ENCODE data around the gene CNPY4. TPM values are rescaled to one million over a fixed set of nuclear protein-coding genes. Genes with fewer than 3 reads are reported as not detected.

CNPY4 gene
- total and polyA plus RNA-seq, 9 donors = 11.7 to 42.8 (median 24.9) TPM

GRCh38 chr7:100173806-100174495 is 54.5 kb downstream of the CNPY4 start:
- H3K4me3 ChIP-seq = no peak overlapping the region

DNA sequence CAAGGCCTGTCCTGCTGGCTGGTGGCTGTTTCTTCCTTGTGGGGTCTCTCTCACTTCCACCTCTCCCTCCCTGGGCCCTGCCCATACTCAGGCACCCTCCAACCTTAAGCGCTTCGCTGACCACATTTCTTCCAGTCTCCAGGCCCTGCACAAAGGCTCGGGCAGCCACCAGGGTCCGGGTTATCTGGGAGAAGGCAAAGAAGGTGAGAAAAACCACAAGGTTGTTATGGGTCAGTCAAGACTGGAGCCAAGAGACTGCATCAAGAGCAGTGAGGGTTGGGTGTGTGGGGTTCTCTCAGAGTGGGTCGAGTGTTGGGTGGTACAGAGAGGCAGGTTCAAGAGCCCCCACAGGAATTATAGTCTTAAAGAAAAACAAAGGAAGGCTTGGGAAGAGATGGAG is 55.1 kb downstream of the CNPY4 start:
- H3K4me3 ChIP-seq = no peak overlapping the region
- DNase-seq = no peak
- no peaks in the 10 kb centered on the region for H3K9me3 ChIP-seq
- no peak for TF ChIP-seq EP300 (IDR thresholded peaks at IDR 0.05)
- no peaks in the 10 kb centered on the region for H3K4me1 ChIP-seq (ENCODE audit: insufficient read depth)
- no peak overlapping the region for H3K27ac ChIP-seq
- WGBS, 3 donors = 84 to 92% (median 85%) methylated on average over 5 of the region's 5 CpGs
- H3K36me3 ChIP-seq = no peaks in the 10 kb centered on the region
- H3K27me3 ChIP-seq = no peaks in the 10 kb centered on the region
- intact Hi-C loops (cut with DNase I) = no loop called here

More at GRCh38 chr7:100173806-100174495, 54.5 kb downstream of the CNPY4 start:
- Histone ChIP-seq H3K4me1 (ENCODE audit: insufficient read depth) (no peaks in the 10 kb centered on the region), H3K27ac (no peak overlapping the region), H3K9me3 (no peaks in the 10 kb centered on the region), H3K27me3 (no peaks in the 10 kb centered on the region), H3K36me3 (no peaks in the 10 kb centered on the region)
- intact Hi-C loops (cut with DNase I) = no loop called here
- TF ChIP-seq EP300 (IDR thresholded peaks at IDR 0.05) (no peak), CTCF (IDR thresholded peaks at IDR 0.05) (no peak), POLR2A (IDR thresholded peaks at IDR 0.05) (no peak)
- no peak for DNase-seq
- WGBS, 3 donors = 88 to 90% (median 89%) methylated on average over 11 of the region's 11 CpGs

MicroRNAs within 50 kb of the gene (microRNA counts, 767-probe panel; counts per million panel counts)
- microRNA hsa-miR-106b-5p = 1,810 counts per million, percentile 80 among the panel's probes with 10 or more counts
- microRNA hsa-miR-25-3p = 6,061 counts per million, percentile 97 among the panel's probes with 10 or more counts
- 4,581 counts per million, percentile 92 among the panel's probes with 10 or more counts for microRNA hsa-miR-93-5p

Small RNA genes lying within 50 kb of the gene (microRNA-seq; reads per million reads assigned to microRNA genes)
- gene MIR106B = 322 to 1,113 (median 871) reads per million in 3 donors
- 135 to 661 (median 305) reads per million in 3 donors for gene MIR25
- gene MIR4658 = 0 reads per million in 3 donors
- 285 to 1,086 (median 334) reads per million in 3 donors for gene MIR93

Small RNA genes lying within 50 kb of the gene (small RNA-seq; reads per million reads assigned to genes)
- gene MIR106B (22.6 reads per million, percentile 87 among the genes with 10 or more reads in this experiment), gene MIR25 (618 reads per million, percentile 96 among the genes with 10 or more reads in this experiment), gene MIR93 (24.9 reads per million, percentile 88 among the genes with 10 or more reads in this experiment)

Other genes starting within 250 kb of the CNPY4 start
- under 1 TPM in 1 of 7 donors, not detected in 6; 0.57 TPM for gene OR2AE1, start 242.6 kb upstream of the CNPY4 start, total RNA-seq
- gene OR2AE1, start 242.6 kb upstream of the CNPY4 start, polyA plus RNA-seq = not detected
- 10 to 100 TPM; 31.7 to 58.9 (median 45.1) TPM for gene TRIM4, start 200.1 kb upstream of the CNPY4 start, total RNA-seq
- 10 to 100 TPM; 42.2 to 64.8 TPM for gene TRIM4, start 200.1 kb upstream of the CNPY4 start, polyA plus RNA-seq
- gene GJC3, start 190.0 kb upstream of the CNPY4 start, total RNA-seq = 1 to 10 TPM in 1 of 7 donors, under 1 TPM in 3, not detected in 3; 0.18 to 1.3 (median 0.29) TPM
- under 1 TPM; 0.42 to 0.45 TPM for gene GJC3, start 190.0 kb upstream of the CNPY4 start, polyA plus RNA-seq
- 10 to 100 TPM in 1 of 7 donors, 1 to 10 TPM in 3, under 1 TPM in 3; 0.34 to 21.3 (median 2.3) TPM for gene AZGP1, start 143.6 kb upstream of the CNPY4 start, total RNA-seq
- 1 to 10 TPM; 1.3 to 5.4 TPM for gene AZGP1, start 143.6 kb upstream of the CNPY4 start, polyA plus RNA-seq
- 10 to 100 TPM; 28.8 to 90.7 (median 73.9) TPM for gene ZKSCAN1, start 104.0 kb upstream of the CNPY4 start, total RNA-seq
- gene ZKSCAN1, start 104.0 kb upstream of the CNPY4 start, polyA plus RNA-seq = 10 to 100 TPM; 14.2 to 29.4 TPM
- 10 to 100 TPM in 6 of 7 donors, 1 to 10 TPM in 1; 9.2 to 16.2 (median 13.5) TPM for gene ZSCAN21, start 69.9 kb upstream of the CNPY4 start, total RNA-seq
- 10 to 100 TPM in 1 of 2 donors, 1 to 10 TPM in 1; 9.2 to 11.8 TPM for gene ZSCAN21, start 69.9 kb upstream of the CNPY4 start, polyA plus RNA-seq
- gene ZNF3, start 37.9 kb upstream of the CNPY4 start, total RNA-seq = 10 to 100 TPM; 21.9 to 45.0 (median 38.4) TPM
- 10 to 100 TPM; 28.0 to 41.3 TPM for gene ZNF3, start 37.9 kb upstream of the CNPY4 start, polyA plus RNA-seq
- gene COPS6, start 30.7 kb upstream of the CNPY4 start, total RNA-seq = 100 to 1,000 TPM in 2 of 7 donors, 10 to 100 TPM in 5; 33.6 to 110 (median 98.2) TPM
- 100 to 1,000 TPM in 1 of 2 donors, 10 to 100 TPM in 1; 97.4 to 145 TPM for gene COPS6, start 30.7 kb upstream of the CNPY4 start, polyA plus RNA-seq
- gene MCM7, start 18.2 kb upstream of the CNPY4 start, total RNA-seq = 10 to 100 TPM; 24.4 to 57.6 (median 37.9) TPM
- 10 to 100 TPM; 45.1 to 79.7 TPM for gene MCM7, start 18.2 kb upstream of the CNPY4 start, polyA plus RNA-seq
- 10 to 100 TPM; 10.9 to 20.3 (median 14.2) TPM for gene AP4M1, start 18.0 kb upstream of the CNPY4 start, total RNA-seq
- 10 to 100 TPM; 13.8 to 19.0 TPM for gene AP4M1, start 18.0 kb upstream of the CNPY4 start, polyA plus RNA-seq
- 10 to 100 TPM; 35.9 to 66.1 (median 57.5) TPM for gene TAF6, start 276 bp upstream of the CNPY4 start, total RNA-seq
- 10 to 100 TPM; 43.1 to 52.1 TPM for gene TAF6, start 276 bp upstream of the CNPY4 start, polyA plus RNA-seq
- gene MBLAC1, start 7.3 kb downstream of the CNPY4 start, total RNA-seq = 1 to 10 TPM; 3.4 to 6.7 (median 4.5) TPM
- gene MBLAC1, start 7.3 kb downstream of the CNPY4 start, polyA plus RNA-seq = 1 to 10 TPM in 1 of 2 donors, under 1 TPM in 1; 0.28 to 3.4 TPM
- 100 to 1,000 TPM; 101 to 245 (median 108) TPM for gene LAMTOR4, start 29.3 kb downstream of the CNPY4 start, total RNA-seq
- 100 to 1,000 TPM in 1 of 2 donors, 10 to 100 TPM in 1; 10.3 to 246 TPM for gene LAMTOR4, start 29.3 kb downstream of the CNPY4 start, polyA plus RNA-seq
- 10 to 100 TPM in 5 of 7 donors, 1 to 10 TPM in 2; 6.2 to 27.2 (median 14.8) TPM for gene TRAPPC14, start 39.1 kb downstream of the CNPY4 start, total RNA-seq
- 1 to 10 TPM; 2.8 to 9.1 TPM for gene TRAPPC14, start 39.1 kb downstream of the CNPY4 start, polyA plus RNA-seq
- gene GAL3ST4, start 49.0 kb downstream of the CNPY4 start, total RNA-seq = 10 to 100 TPM in 2 of 7 donors, 1 to 10 TPM in 5; 3.1 to 16.3 (median 7.4) TPM
- gene GAL3ST4, start 49.0 kb downstream of the CNPY4 start, polyA plus RNA-seq = 10 to 100 TPM in 1 of 2 donors, 1 to 10 TPM in 1; 4.3 to 10.6 TPM
- 1 to 10 TPM; 2.0 to 5.6 (median 3.1) TPM for gene GPC2, start 57.7 kb downstream of the CNPY4 start, total RNA-seq
- gene GPC2, start 57.7 kb downstream of the CNPY4 start, polyA plus RNA-seq = 1 to 10 TPM in 1 of 2 donors, under 1 TPM in 1; 0.25 to 2.9 TPM
- 1 to 10 TPM in 4 of 7 donors, under 1 TPM in 3; 0.66 to 2.8 (median 1.7) TPM for gene STAG3, start 58.3 kb downstream of the CNPY4 start, total RNA-seq
- 1 to 10 TPM; 1.9 to 3.2 TPM for gene STAG3, start 58.3 kb downstream of the CNPY4 start, polyA plus RNA-seq
- 1 to 10 TPM in 1 of 7 donors, under 1 TPM in 4, not detected in 2; 0.25 to 1.7 (median 0.48) TPM for gene PVRIG, start 100.3 kb downstream of the CNPY4 start, total RNA-seq
- under 1 TPM; 0.12 to 0.21 TPM for gene PVRIG, start 100.3 kb downstream of the CNPY4 start, polyA plus RNA-seq
- not detected for gene SPDYE3, start 188.1 kb downstream of the CNPY4 start, total RNA-seq
- under 1 TPM in 1 of 2 donors, not detected in 1; 0.12 TPM for gene SPDYE3, start 188.1 kb downstream of the CNPY4 start, polyA plus RNA-seq
- gene PILRB, start 238.5 kb downstream of the CNPY4 start, total RNA-seq = 10 to 100 TPM; 29.0 to 55.9 (median 41.1) TPM
- gene PILRB, start 238.5 kb downstream of the CNPY4 start, polyA plus RNA-seq = 10 to 100 TPM; 17.2 to 50.2 TPM